Astrocyte of the spinal cord (primary cell): ENCODE results near the gene AKR1B1.

ENCODE experiments used
- DNase-seq: peaks from one replicate; pipeline ENCODE4 v3.0.0; 2011; ENCODE audit warnings: low read depth, low spot score
- H3K4me3 ChIP-seq: 2 replicates; pipeline ENCODE4 v1.5.1; 2011; ENCODE audit warnings: low read depth, mild to moderate bottlenecking, low read length, moderate library complexity
- in situ Hi-C: cut with HindIII; loops from 2 replicates; pipeline ENCODE4 v1.10.0; 2017; ENCODE audit warnings: low sequenced_read_pairs
- TF ChIP-seq, protein P1 (sequence below): IDR thresholded peaks from 2 replicates; pipeline ENCODE4 v1.5.1; 2012; ENCODE audit warnings: low read depth, mild to moderate bottlenecking, low read length, inconsistent platforms

The AKR1B1 gene

DNA sequence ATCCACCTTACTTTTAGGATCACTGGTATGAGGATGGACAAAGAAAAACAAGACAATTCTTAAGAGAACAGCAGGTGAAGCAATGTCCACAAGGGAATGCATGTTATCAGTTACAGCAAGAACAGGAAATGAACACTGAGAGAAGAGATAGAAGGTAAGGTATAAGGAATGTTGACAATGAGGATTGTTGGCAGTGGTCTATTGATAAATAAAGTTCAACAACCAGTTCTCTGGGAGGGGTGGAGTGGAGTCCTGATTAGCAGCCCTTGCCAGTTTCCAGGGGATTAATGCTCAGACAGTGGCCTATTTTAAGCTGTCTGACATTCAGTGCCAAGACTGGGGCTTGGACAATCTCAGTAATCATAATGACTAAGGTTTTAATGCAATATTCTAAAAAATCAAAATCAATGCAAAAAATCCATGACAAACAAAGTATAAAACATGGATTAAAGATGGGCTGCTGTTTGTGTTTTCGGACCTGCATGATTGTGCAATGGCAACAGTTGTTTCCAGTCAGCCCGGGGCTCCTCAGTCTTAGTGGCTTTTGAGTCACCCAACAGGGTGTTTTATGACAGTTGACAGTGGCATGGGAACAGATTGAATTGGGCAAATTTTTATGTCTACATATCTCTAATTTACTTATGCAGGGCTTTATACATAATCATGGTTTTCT is 13.8 kb upstream of the AKR1B1 start:
- TF ChIP-seq, protein P1, sequence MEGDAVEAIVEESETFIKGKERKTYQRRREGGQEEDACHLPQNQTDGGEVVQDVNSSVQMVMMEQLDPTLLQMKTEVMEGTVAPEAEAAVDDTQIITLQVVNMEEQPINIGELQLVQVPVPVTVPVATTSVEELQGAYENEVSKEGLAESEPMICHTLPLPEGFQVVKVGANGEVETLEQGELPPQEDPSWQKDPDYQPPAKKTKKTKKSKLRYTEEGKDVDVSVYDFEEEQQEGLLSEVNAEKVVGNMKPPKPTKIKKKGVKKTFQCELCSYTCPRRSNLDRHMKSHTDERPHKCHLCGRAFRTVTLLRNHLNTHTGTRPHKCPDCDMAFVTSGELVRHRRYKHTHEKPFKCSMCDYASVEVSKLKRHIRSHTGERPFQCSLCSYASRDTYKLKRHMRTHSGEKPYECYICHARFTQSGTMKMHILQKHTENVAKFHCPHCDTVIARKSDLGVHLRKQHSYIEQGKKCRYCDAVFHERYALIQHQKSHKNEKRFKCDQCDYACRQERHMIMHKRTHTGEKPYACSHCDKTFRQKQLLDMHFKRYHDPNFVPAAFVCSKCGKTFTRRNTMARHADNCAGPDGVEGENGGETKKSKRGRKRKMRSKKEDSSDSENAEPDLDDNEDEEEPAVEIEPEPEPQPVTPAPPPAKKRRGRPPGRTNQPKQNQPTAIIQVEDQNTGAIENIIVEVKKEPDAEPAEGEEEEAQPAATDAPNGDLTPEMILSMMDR = no peak
- no peak for DNase-seq
- in situ Hi-C loops = no loop called here
- no peak overlapping the region for H3K4me3 ChIP-seq

DNA sequence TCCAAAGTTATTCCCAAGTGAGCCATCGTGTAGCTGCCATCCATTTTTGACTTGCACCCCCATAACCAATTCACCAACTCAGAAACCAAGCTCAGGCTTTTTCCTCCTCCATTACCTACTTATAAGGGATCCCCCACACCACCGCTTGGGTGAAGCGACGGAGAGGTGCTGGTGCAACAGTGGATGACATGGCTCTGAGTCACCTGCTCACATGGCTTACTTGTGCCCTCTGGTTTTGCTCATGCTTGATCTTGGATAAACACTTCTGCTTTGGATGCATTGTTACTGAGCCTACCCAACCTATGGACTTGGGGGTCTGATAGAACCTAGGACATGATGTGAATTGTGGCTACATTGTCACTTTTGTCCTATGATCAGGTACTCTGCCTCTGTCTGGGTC is 12.0 kb upstream of the AKR1B1 start:
- TF ChIP-seq, protein P1 = no peak
- in situ Hi-C loops = no loop called here
- DNase-seq = peak; percentile 58
- no peak overlapping the region for H3K4me3 ChIP-seq

DNA sequence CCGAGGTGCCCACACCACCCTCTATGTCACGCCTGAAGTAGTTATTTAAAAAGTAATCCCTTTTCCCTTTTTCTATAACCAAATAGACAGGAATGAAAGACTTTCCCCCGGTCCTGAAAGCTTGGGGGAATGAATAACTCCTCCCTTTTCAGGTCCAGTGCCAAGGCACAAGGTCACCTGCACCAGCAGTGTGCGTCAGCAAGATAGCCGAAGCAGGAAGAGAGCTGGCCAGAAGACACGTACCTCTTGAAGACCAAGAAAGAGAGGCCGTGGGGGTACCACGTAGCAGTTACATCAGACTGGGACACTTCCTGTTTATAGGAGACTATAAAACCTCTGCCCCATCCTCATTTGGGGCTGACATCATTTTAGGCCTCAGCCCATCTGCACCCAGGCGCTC is 10.7 kb upstream of the AKR1B1 start:
- in situ Hi-C loops = no loop called here
- TF ChIP-seq, protein P1 = no peak
- DNase-seq = no peak
- H3K4me3 ChIP-seq = no peak overlapping the region

DNA sequence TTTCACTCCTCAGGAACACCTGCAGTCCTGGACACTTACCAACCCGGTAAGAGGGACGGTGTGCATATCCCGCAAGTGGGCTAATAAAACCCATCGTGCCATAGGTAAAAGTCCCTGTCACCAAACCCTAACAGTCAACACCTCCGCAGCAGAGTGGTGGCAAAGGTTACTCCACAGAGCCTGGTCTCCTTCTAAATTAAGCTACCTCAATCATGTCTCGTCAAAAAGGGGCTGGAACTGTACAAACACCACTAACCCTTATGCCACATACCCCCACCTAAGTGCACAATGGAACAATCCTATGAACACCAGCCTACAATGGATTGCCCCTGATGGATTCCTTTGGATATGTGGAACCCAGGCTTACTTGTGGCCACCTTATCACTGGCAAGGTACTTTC is 9.6 kb upstream of the AKR1B1 start:
- DNase-seq = no peak
- no peak overlapping the region for H3K4me3 ChIP-seq
- TF ChIP-seq, protein P1 = no peak
- in situ Hi-C loops = no loop called here

DNA sequence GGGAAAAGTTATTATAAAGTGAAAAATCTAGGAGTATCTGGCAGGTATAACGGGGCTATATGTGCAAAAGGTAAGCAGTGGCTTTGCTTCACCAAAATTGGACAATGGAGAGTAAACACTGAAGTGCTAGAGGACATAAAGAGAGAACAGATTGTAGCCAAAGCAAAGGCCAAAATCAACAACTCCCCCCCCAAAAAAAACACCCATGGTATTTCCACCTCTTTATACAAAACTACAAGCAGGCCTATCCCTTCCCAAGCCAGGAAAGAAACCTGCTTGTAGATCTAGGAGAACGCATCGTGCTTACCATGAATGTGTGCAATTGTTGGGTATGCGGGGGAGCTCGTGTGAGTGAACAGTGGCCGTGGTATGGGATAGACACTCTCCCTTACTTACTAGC is 9.2 kb upstream of the AKR1B1 start:
- TF ChIP-seq, protein P1 = no peak
- in situ Hi-C loops = no loop called here

DNA sequence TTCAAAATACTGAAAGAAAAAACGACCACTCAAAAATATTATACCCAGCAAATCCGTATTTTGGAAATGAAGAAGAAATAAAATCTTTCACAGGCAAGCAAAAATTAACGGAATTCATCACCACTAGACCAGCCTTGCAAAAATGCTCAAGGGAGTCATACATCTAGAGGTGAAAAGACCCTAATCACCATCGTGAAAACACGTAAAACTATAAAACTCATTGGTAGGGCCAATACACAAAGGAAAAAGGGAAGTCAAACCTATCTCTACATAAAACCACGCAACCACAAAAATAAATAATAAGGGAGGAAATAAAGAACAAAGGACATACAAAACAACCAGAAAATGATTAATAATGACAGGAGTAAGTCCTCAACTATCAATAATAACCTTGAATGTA is 6.6 kb upstream of the AKR1B1 start:
- in situ Hi-C loops = no loop called here
- no peak for DNase-seq
- TF ChIP-seq, protein P1 = no peak
- no peak overlapping the region for H3K4me3 ChIP-seq

More for the DNA sequence above, 9.2 kb upstream of the AKR1B1 start:
- no peak for DNase-seq
- no peak overlapping the region for H3K4me3 ChIP-seq

DNA sequence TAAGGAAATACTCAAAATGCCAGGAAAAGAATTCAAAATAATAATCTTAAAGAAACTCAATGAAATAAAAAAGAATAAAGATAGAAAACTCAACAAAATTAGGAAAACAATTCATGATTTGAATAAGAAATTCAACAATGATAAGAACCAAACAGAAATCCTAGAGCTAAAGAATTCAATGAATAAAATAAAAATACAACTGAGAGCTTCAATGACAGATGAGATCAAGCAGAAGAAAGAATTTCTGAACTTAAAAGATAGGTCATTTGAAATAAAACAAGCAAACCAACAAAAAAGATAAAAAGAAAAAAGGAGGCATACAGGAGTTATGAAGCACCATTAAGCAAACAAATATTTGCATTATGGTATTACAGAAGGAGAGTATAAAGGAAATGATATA is 5.6 kb upstream of the AKR1B1 start:
- in situ Hi-C loops = no loop called here
- TF ChIP-seq, protein P1 = no peak
- DNase-seq = no peak
- no peak overlapping the region for H3K4me3 ChIP-seq
